CD4-positive, alpha-beta T cell treated with Interleukin-15 for 1 hour (primary cell): ENCODE measurements around the gene INO80.
"Not testable (repeated sequence)": the region's sequence is repeated elsewhere in the genome, so short reads cannot be mapped to it uniquely, and the experiment has no call there.

Source experiments
- DNase-seq: peaks from one replicate; pipeline ENCODE4 v3.0.0-alpha.2; 2020

The INO80 gene

GRCh38 chr15:41115161-41115651 is 874 bp downstream of the INO80 start:
- no peak for DNase-seq

DNA sequence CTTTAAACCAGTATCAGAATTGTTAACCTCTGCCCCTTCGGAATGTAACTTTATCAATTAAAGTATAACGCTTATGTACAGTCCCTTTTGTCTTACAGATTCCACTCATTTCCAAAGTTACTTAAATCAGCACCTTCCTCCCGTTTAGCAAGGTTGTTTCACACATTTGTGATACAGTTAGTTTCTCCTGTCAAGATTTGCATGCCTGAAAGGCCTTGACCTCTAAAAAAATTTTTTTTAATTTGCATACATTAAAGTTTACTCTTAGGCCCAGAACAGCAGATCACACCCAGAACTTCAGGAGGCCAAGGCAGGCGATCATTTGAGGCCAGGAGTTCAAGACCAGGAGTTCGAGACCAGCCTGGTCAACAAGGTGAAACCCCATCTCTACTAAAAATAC is 9.1 kb downstream of the INO80 start:
- no peak for DNase-seq

GRCh38 chr15:41105348-41106334 is 10.4 kb downstream of the INO80 start:
- DNase-seq, result no peak

DNA sequence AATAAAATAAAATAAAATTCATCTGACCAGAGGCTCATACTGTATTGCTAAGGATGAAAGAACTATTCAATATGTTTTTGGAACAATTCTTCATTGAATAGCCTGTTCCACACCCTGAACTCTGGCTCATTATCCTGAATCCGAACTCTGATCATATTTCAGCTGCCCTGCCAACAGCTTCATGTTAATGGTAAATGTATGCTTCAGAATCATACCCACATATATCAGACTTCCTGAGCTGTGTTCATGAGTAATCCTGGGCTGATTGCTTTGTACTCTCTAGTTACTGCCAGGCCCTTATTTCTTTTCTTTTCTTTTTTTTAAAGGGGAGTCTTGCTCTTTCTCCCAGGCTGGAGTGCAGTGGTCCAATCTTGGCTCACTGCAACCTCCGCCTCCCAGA is 11.8 kb downstream of the INO80 start:
- no peak for DNase-seq

GRCh38 chr15:41102854-41103253 is 13.2 kb downstream of the INO80 start:
- no peak for DNase-seq

DNA sequence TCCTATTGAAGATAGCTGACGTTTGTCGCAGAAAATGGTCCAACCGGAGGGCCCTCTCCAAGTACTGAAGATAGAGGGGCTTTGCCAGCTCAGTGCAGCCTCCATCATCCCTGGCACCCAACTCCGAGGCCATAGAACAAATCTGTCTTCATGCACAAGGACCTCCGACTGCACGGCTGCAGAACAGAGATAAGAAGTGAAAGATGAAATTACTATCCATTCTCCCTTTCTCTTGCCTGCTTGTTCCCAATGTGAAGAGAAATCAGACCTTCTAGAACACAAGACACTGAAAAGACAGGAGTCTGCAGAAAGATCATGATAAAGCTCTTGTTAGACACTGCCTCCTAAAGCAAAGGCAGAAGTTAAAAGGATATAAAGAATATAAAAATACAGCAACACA is 19.9 kb downstream of the INO80 start:
- DNase-seq, result no peak

GRCh38 chr15:41085029-41085428 is 31.1 kb downstream of the INO80 start:
- no peak for DNase-seq

DNA sequence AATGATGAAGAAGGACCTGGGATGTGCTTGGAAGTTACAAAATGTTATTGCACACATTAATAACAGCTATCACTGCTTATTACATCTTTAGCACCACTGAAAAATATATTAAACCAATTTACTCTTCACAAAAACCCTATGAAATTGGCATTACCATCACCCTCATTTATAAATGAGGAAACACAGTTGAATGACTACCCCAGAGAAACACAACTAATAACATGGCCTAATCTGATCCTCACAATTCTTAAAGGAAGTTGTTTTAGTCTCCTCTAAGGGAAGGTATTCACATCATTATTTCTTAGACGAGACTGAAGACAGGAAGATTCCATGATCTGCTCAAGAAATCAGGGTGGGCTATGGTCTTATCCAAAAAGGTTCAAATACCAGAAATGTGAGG is 35.9 kb downstream of the INO80 start:
- no peak for DNase-seq

- DNase-seq, result peak; percentile 18
These were observed 36.4 kb downstream of the INO80 start for GRCh38 chr15:41079717-41080116.

GRCh38 chr15:41078879-41079278 is 37.2 kb downstream of the INO80 start:
- not testable (repeated sequence) for DNase-seq

GRCh38 chr15:41078125-41078524 is 38.0 kb downstream of the INO80 start:
- DNase-seq, result no peak

DNA sequence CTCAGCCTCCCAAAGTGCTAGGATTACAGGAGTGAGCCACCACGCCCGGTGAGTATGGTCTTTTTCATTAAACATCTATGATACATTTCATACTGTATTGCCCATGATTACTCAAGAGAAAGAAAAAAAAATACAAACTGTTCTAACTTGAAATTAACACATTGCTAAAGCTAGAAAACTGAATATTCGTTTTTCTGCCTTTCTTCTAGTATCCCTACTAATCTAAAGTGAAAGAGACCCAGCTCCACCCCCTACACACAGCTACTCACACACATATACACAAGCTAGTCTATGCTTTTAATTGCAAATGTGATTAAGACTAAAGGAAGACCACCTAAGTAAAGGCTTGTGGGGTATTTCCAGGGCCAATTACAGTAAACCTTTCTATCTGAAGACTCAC is 43.1 kb downstream of the INO80 start:
- DNase-seq, result no peak

DNA sequence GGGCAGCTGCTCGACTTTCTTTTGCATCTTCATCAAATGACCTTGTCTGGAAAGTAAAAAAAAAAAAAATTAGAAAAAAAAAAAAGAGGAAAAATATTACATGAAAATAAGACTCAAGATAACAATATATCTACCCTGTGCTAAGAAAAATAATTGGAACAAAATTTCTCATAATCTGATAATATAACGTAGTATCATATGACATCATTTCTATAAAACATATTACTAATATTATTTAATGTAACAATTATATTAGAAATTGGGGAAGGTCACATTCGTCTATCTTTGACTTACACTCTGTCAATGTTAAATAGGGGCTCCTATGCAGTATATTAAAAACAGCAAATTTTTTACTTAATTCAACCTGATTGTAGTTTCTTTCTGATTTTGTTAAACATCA is 44.1 kb downstream of the INO80 start:
- no peak for DNase-seq

GRCh38 chr15:41066516-41066915 is 49.6 kb downstream of the INO80 start:
- DNase-seq, result no peak

DNA sequence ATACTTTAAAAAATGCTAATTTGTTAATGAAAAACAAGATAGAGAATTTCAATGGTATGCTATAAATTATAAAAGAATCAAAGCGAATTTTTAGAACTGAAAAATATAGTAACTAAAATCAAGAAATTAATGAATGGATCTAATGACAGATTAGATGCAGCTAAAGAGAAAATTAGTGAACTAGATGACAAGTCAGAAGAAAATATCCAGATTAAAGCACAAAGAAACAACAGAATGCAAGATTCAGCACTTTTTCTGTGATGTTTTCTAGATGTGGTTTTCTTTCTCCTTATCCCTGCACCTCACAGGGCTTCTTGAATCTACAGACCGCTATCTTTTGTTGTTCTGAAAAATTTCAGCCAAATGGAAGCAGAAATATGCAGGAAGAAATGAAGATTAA is 54.4 kb downstream of the INO80 start:
- no peak for DNase-seq

- no peak for DNase-seq
These were observed 55.6 kb downstream of the INO80 start for GRCh38 chr15:41060505-41060904.

DNA sequence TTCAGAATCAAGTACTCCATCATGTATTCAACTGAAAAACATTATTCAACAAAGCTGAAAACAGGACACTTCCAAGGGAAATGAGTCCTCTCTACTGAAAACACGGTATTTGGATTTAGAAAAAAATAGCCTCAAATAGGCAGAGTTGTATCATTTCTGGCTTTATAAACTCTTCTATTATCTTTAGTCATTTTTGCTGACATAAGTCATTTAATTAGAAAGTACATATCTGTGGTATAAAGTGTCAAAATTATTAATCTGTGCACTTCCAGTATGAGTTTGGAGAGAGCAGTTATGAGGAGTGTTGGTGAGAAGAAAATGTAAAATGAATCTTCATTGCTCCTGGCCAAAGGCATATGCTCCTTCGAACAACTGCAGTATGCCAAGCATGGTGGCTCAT is 59.3 kb downstream of the INO80 start:
- no peak for DNase-seq

DNA sequence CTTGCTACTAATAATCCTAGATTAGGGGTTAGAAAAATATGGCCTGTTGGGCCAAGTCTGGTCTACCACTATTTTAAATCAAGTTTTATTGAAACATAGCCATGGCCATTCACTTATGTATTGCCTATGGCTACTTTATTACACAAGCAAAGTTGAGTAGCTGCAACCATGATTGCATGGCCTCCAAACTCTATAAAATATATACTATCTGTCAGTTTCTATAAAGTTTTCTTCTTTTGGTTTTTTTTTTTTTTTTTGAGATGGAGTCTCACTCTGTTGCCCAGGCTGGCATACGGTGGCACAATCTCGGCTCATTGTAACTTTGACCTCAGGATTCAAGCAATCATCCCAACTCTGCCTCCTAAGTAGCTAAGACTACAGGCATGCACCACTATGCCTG is 60.4 kb downstream of the INO80 start:
- DNase-seq, result no peak

- DNase-seq, result no peak
These were observed 64.9 kb downstream of the INO80 start for GRCh38 chr15:41051139-41051538.

DNA sequence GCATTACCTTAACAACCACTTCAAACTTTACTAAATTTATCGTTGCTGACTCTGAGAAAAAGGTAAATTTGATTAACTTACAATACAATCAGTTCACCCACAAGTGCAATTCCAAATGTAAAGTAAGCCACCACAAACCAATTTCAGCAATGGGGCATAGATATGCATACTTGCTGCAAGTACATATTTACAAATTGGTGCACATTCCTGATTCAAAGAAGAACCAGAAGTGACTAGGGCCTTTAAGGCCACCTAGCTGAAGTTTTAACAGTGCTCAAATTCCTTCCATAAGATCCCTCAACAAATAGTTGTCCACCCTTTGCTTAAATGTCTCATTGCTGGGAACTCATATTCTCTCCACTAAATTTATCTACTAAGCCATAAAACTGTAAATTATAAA is 67.2 kb downstream of the INO80 start:
- DNase-seq, result no peak

DNA sequence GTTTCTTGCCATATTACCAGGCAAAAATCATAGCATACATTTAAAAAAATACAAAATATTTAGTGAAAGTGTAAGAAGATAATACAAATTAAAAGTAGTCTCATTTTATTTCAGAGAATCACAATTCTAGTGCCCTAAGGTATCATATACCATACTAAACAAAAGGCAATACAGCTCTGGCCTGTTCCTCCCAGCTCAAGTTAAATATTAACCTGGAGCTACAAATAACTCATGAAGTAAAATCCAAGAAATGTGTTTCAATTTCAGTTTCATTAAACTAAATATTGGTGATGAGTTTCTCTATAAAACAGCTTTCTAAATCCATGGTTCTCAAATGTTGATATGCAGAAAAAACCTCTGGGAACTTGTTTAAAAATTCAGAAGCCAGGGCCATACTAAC is 67.7 kb downstream of the INO80 start:
- DNase-seq, result no peak

- no peak for DNase-seq
These were observed 68.6 kb downstream of the INO80 start for GRCh38 chr15:41047474-41047873.

DNA sequence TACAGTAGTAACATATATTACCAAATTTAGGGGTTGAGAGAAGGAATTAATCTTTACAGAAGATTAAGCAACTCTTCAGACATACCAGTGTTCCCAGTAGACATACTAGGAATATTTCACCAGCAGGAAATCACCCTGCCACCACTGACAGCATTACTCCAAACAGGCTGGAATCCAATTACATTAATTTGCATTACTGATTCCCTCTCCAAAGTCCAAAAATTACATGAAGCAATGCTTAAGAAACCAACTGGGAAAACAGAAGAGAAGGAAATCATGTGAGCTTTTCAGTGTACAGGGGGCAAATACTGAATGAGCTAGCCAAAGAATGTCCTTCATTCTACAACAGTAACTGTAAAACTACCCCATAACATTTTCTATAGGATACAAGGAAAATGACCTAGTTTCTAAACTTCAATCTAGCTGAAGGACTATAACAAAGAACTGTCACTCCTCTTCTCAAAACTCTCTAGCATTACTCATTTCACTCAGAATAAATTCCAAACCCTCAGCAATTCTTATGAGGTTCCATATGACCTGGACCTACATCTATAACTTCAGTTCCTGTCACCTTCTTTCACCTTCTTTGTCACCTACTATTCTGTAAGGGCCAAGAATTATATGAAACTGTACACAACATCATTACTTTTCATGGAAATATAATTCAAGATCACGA is 72.7 kb downstream of the INO80 start:
- DNase-seq, result no peak

- DNase-seq, result no peak
These were observed 73.2 kb downstream of the INO80 start for GRCh38 chr15:41042851-41043250.
